ENCODE data around the gene STYX. TPM values are rescaled to one million over a fixed set of nuclear protein-coding genes. Genes with fewer than 3 reads are reported as not detected.

Gene STYX
- total and polyA plus RNA-seq, 2 of the 4 experiments (the other 2 are of a cell fraction): 5.8 to 7.5 TPM

- no peaks in the 10 kb centered on the region for H3K4me1 ChIP-seq (ENCODE audit: control insufficient read depth, insufficient read depth, low read length)
- TF ChIP-seq CEBPB (IDR thresholded peaks at IDR 0.05; ENCODE audit: low read depth, low read length) (no peak), RCOR1 (IDR thresholded peaks at IDR 0.05; ENCODE audit: insufficient replicate concordance, low read length) (no peak), FOS (IDR thresholded peaks at IDR 0.05; ENCODE audit: low read depth, low read length) (no peak), RAD21 (IDR thresholded peaks at IDR 0.05; ENCODE audit: low read length) (no peak), CTCF (conservative IDR thresholded peaks at IDR 0.05; ENCODE audit: low read depth, low read length) (no peak), NFE2L2 (IDR thresholded peaks at IDR 0.05; ENCODE audit: low read depth, low read length) (no peak), POLR2A (IDR thresholded peaks at IDR 0.05; ENCODE audit: low read depth, low read length) (no peak), SMC3 (IDR thresholded peaks at IDR 0.05; ENCODE audit: low read depth, low read length) (no peak), CHD1 (IDR thresholded peaks at IDR 0.05; ENCODE audit: low read depth, low read length) (no peak), MAFK (IDR thresholded peaks at IDR 0.05; ENCODE audit: low read depth, low read length) (no peak), MAZ (IDR thresholded peaks at IDR 0.05; ENCODE audit: borderline replicate concordance, low read depth, low read length) (no peak), BHLHE40 (IDR thresholded peaks at IDR 0.05; ENCODE audit: low read depth, low read length) (no peak), RFX5 (IDR thresholded peaks at IDR 0.05; ENCODE audit: low read depth, low read length) (no peak), MXI1 (IDR thresholded peaks at IDR 0.05; ENCODE audit: borderline replicate concordance, low read depth, low read length) (no peak)
- TF ChIP-seq, protein P1, sequence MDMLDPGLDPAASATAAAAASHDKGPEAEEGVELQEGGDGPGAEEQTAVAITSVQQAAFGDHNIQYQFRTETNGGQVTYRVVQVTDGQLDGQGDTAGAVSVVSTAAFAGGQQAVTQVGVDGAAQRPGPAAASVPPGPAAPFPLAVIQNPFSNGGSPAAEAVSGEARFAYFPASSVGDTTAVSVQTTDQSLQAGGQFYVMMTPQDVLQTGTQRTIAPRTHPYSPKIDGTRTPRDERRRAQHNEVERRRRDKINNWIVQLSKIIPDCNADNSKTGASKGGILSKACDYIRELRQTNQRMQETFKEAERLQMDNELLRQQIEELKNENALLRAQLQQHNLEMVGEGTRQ (IDR thresholded peaks at IDR 0.05; ENCODE audit: low read depth, low read length): no peak
- TF ChIP-seq, protein P2, sequence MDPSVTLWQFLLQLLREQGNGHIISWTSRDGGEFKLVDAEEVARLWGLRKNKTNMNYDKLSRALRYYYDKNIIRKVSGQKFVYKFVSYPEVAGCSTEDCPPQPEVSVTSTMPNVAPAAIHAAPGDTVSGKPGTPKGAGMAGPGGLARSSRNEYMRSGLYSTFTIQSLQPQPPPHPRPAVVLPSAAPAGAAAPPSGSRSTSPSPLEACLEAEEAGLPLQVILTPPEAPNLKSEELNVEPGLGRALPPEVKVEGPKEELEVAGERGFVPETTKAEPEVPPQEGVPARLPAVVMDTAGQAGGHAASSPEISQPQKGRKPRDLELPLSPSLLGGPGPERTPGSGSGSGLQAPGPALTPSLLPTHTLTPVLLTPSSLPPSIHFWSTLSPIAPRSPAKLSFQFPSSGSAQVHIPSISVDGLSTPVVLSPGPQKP (IDR thresholded peaks at IDR 0.05; ENCODE audit: borderline replicate concordance, low read depth, low read length): no peak
- H3K27ac ChIP-seq (ENCODE audit: insufficient read depth, low read length): no peak overlapping the region
- H3K4me2 ChIP-seq (ENCODE audit: low read depth, low read length): no peak overlapping the region
- no peak overlapping the region for H3K4ac ChIP-seq (ENCODE audit: low read depth, low read length)
- no peak for ATAC-seq (ENCODE audit: low read depth)
- BruUV-seq (replicated peaks): no TSS peak
- H3K56ac ChIP-seq (ENCODE audit: extremely low read depth, insufficient read depth, low read length): no peak overlapping the region
- in situ Hi-C loops (cut with MboI; ENCODE audit: low sequenced_read_pairs) (no loop called here), intact Hi-C loops (cut with micrococcal nuclease) (no loop called here), dilution Hi-C loops (cut with HindIII; ENCODE audit: low sequenced_read_pairs, unreplicated experiment) (no loop called here)
- H2BK15ac ChIP-seq (ENCODE audit: low read depth, low read length): no peak overlapping the region
- H2BK120ac ChIP-seq (ENCODE audit: low read depth, low read length): no peak overlapping the region
- no peak for DNase-seq
- no peak overlapping the region for H3K4me3 ChIP-seq (ENCODE audit: insufficient read depth, low read depth, low read length)
- no peak overlapping the region for H2AFZ ChIP-seq (replicated peaks; ENCODE audit: low read length, poor library complexity)
- ChIA-PET CTCF (no interaction called here), POLR2A (ENCODE audit: unreplicated experiment) (interaction anchor here (0.6 kb wide), 1 partner anchor 985 kb away, joined by 4 read pairs; no protein-coding TSS in a partner anchor)
- no peak overlapping the region for H2AK9ac ChIP-seq (replicated peaks; ENCODE audit: low read depth, low read length, poor library complexity)
- H3K79me1 ChIP-seq (ENCODE audit: low read depth in 1 of 2, low read length in 2 of 2): peaks cover 14 to 46% of the 10 kb centered on the region in 2 experiments; a peak in 3 of 4 replicates
- H4K8ac ChIP-seq (ENCODE audit: low read depth in 2 of 2, low read length in 2 of 2): no peak overlapping the region
- no peak overlapping the region for H2AK5ac ChIP-seq (ENCODE audit: low read depth, low read length)
- no peaks in the 10 kb centered on the region for H3K9me3 ChIP-seq (ENCODE audit: control insufficient read depth, insufficient read depth, low read length)
- no peak overlapping the region for H2BK5ac ChIP-seq (ENCODE audit: low read depth, low read length, poor library complexity, severe bottlenecking)
- no peaks in the 10 kb centered on the region for H3K36me3 ChIP-seq (ENCODE audit: control insufficient read depth, insufficient read depth, low read length)
- H3K18ac ChIP-seq (ENCODE audit: low read depth, low read length): no peak overlapping the region
- H3K27me3 ChIP-seq (ENCODE audit: control insufficient read depth, insufficient read depth, low read length): no peaks in the 10 kb centered on the region
- H4K91ac ChIP-seq (ENCODE audit: insufficient read depth, low read depth, low read length): no peak overlapping the region
- no peak overlapping the region for H3K23ac ChIP-seq (ENCODE audit: low read depth, low read length)
- peaks cover 8% of the 10 kb centered on the region for H4K20me1 ChIP-seq (ENCODE audit: insufficient read depth, low read length)
- no peak overlapping the region for H2BK20ac ChIP-seq (ENCODE audit: low read depth, low read length)
- H3K14ac ChIP-seq (replicated peaks; ENCODE audit: low read depth, low read length): no peak overlapping the region
- H3K9me1 ChIP-seq (ENCODE audit: insufficient read depth, low read length): no peaks in the 10 kb centered on the region
- no peak overlapping the region for H3K9ac ChIP-seq (ENCODE audit: low read depth, low read length)
- no peak overlapping the region for H4K5ac ChIP-seq (ENCODE audit: low read depth, low read length)
These were observed 56.9 kb downstream of the STYX start for GRCh38 chr14:52786887-52787286.
